Breast epithelium (tissue), 3 donors: ENCODE results near the gene ADPRM.

Experiments used
- CTCF ChIP-seq, 3 donors: fragments of 450-650 bp; IDR thresholded peaks; one replicate each; pipeline ENCODE4 v1.5.1; 2016 to 2017; ENCODE audit warnings: antibody characterized with exemption in 3 of 3, mild to moderate bottlenecking in 3 of 3, moderate library complexity in 3 of 3
- POLR2A ChIP-seq: fragments of 450-650 bp; IDR thresholded peaks from one replicate; pipeline ENCODE4 v1.6.1; 2016; ENCODE audit warnings: antibody characterized with exemption, mild to moderate bottlenecking, moderate library complexity

- no peak for TF ChIP-seq POLR2A
- no peak for TF ChIP-seq CTCF (IDR thresholded peaks at IDR 0.05)
Measured at GRCh38 chr17:10755592-10756127, 58.3 kb downstream of the ADPRM start.
